ENCODE results near the gene PKNOX2. TPM values are rescaled to one million over a fixed set of nuclear protein-coding genes. Genes with fewer than 3 reads are reported as not detected.

PKNOX2 gene
- total and polyA plus RNA-seq, 2 of the 8 experiments (the other 6 are each of a cell fraction or from before 2014, with no cell fraction given), result 2.0 TPM

GRCh38 chr11:125330462-125331325 is 166.1 kb downstream of the PKNOX2 start (continued):
- TF ChIP-seq GABPA (IDR thresholded peaks at IDR 0.05; ENCODE audit: borderline replicate concordance, insufficient read depth, low read length) (no peak), TEAD4 (IDR thresholded peaks at IDR 0.05; ENCODE audit: low read depth, low read length) (no peak), RBBP5 (IDR thresholded peaks at IDR 0.05; ENCODE audit: borderline replicate concordance, low read depth, low read length) (no peak)

Data from H1 (cell line).